Ovary (tissue), 9 donors: Measurements from ENCODE around the gene POR. TPM values are rescaled to one million over a fixed set of nuclear protein-coding genes. Genes with fewer than 3 reads are reported as not detected.

Experiments used
- DNase-seq, 5 donors: peaks; one replicate each; pipeline ENCODE4 v3.0.0-alpha.2; 2019 to 2020
- H3K27ac ChIP-seq, 2 donors: fragments of 200-600 bp; one replicate each; pipeline versions ENCODE4 v1.5.1 to v1.8.0; 2019 to 2022
- H3K27me3 ChIP-seq: fragments of 200-600 bp; one replicate; pipeline ENCODE4 v1.8.0; 2022
- H3K36me3 ChIP-seq: fragments of 200-600 bp; sonication (generic); one replicate; pipeline ENCODE4 v1.5.1; 2019
- H3K4me1 ChIP-seq: one replicate; pipeline ENCODE4 v1.8.1; 2013; ENCODE audit warnings: mild to moderate bottlenecking, moderate library complexity; ENCODE audit not compliant: insufficient read depth
- H3K4me3 ChIP-seq: fragments of 200-600 bp; sonication (generic); one replicate; pipeline ENCODE4 v1.5.1; 2017
- H3K9me3 ChIP-seq, 2 donors: fragments of 200-600 bp in 1 of 2; sonication (generic) in 1 of 2; one replicate each; pipeline versions ENCODE4 v1.5.1 to v1.8.1; 2013 to 2019; ENCODE audit warnings: mild to moderate bottlenecking in 1 of 2, moderate library complexity in 1 of 2
- CTCF ChIP-seq, 3 donors: fragments of 450-650 bp in 2 of 3; fragments of 200-600 bp in 1 of 3; IDR thresholded peaks; one replicate each; pipeline versions ENCODE4 v1.5.1 to v1.8.0; 2016 to 2022; ENCODE audit warnings: antibody characterized with exemption in 3 of 3, mild to moderate bottlenecking in 1 of 3
- EP300 ChIP-seq: sonication (generic); formaldehyde crosslinking; IDR thresholded peaks from one replicate; pipeline ENCODE4 v1.6.1; 2017; ENCODE audit warnings: antibody characterized with exemption
- POLR2A ChIP-seq: fragments of 450-650 bp; IDR thresholded peaks from one replicate; pipeline ENCODE4 v1.6.1; 2017; ENCODE audit warnings: antibody characterized with exemption, mild to moderate bottlenecking, moderate library complexity
- WGBS, 3 donors: extraction: QIAGEN DNeasy Blood & Tissue Kit in 1 of 3; methylation state at CpG; one replicate each; pipeline versions ENCODE4 v1.1.5 to v1.1.7; 2013 to 2017; 5-methylcytosine and 5-hydroxymethylcytosine counted together
- intact Hi-C, 4 donors: fragments of 100-400 bp; cut with DNase I; formaldehyde crosslinking; loops; one replicate each; pipeline versions ENCODE4 v1.11.0 to v1.15.1; 2022 to 2023
- polyA plus RNA-seq, 2 donors: library from polyadenylated mRNA; stranded (reverse); fragments of 200-250 nt in 1 of 2; fragments of 350-450 nt in 1 of 2; fragmentation: Illumina TruSeq in 1 of 2; extraction: RNeasy Lipid Tissue Mini Kit (QIAGEN cat#74804) in 1 of 2; gene quantifications; one replicate each; pipeline ENCODE4 v1.2.3, GENCODE V29; 2013 to 2014
- total RNA-seq, 7 donors: library from RNA; depleted of rRNA in 2 of 7; stranded (reverse); fragments of >200 nt in 2 of 7; fragmentation: NEBNext Ultra II Directional in 3 of 7; extraction: Animal tissue kit (Norgen Biotek cat#: 25700) in 3 of 7; gene quantifications; one replicate each; pipeline versions ENCODE4 v1.1.0 to v1.2.4, GENCODE V29; 2016 to 2023
- donor health status: DM: no; HTN: no; CAD: no; lungs with moderate emphysema.
- donor health status: DM: no; HTN: no; CAD: no.
- donor health status: Bipolar disorder and iron deficiency.
- donor health status: DM: yes; HTN: yes; CAD: no.
- donor health status: DM: no; HTN: no; CAD: no.
- donor health status: DM: yes; HTN: yes; CAD: no.

Gene POR
- total and polyA plus RNA-seq, 9 donors, result 71.8 to 191 (median 144) TPM

- Histone ChIP-seq H3K27ac (peak overlapping the region; percentile 66 to 79), H3K27me3 (no peaks in the 10 kb centered on the region), H3K9me3 (no peaks in the 10 kb centered on the region), H3K36me3 (no peaks in the 10 kb centered on the region), H3K4me1 (peaks cover 13% of the 10 kb centered on the region), H3K4me3 (peak overlapping the region; percentile 87)
- TF ChIP-seq CTCF (IDR thresholded peaks at IDR 0.05) (no peak), EP300 (no peak), POLR2A (no peak)
- WGBS, 3 donors, result 12 to 25% (median 17%) methylated on average over 18 of the region's 18 CpGs
- intact Hi-C loops, result loop anchor here in 1 of 4 donors (2.0 kb wide), 1 partner anchor 81 kb away; the partner anchor contains the start of gene TMEM120A
- peak in 2 of 5 donors; percentile 44 to 56 for DNase-seq
These were observed 743 bp upstream of the POR start for GRCh38 chr7:75914169-75914654.

- whole genome bisulfite sequencing, 3 donors, result 0 to 1% (median 0%) methylated on average over 21 to 32 of the region's 32 CpGs
- intact Hi-C loops, result loop anchor here in 1 of 4 donors (2.0 to 5.0 kb wide), 2 partner anchors 47 to 79 kb away; partner anchors contain the start of gene TMEM120A
- H3K27ac ChIP-seq, result peak overlapping the region; percentile 73 to 79
- no peaks in the 10 kb centered on the region for H3K27me3 ChIP-seq
- H3K4me3 ChIP-seq, result peak overlapping the region; percentile 87
- peak in 3 of 5 donors; percentile 27 to 53 (median 39) for DNase-seq
- H3K9me3 ChIP-seq, result no peaks in the 10 kb centered on the region
- H3K36me3 ChIP-seq, result no peaks in the 10 kb centered on the region
- TF ChIP-seq EP300 (no peak), POLR2A (no peak)
- H3K4me1 ChIP-seq, result peaks cover 15% of the 10 kb centered on the region
These were observed 631 bp downstream of the POR start for GRCh38 chr7:75915416-75916156.

GRCh38 chr7:75916259-75916658 lies 1.3 kb downstream of the POR start:
- peaks cover 19% of the 10 kb centered on the region for H3K4me1 ChIP-seq
- no peaks in the 10 kb centered on the region for H3K9me3 ChIP-seq
- H3K4me3 ChIP-seq, result peak overlapping the region; percentile 87
- no peaks in the 10 kb centered on the region for H3K36me3 ChIP-seq
- peak overlapping the region in 1 of 2 donors; percentile 16 for H3K27ac ChIP-seq
- DNase-seq, result no peak
- TF ChIP-seq POLR2A (no peak), EP300 (no peak), CTCF (IDR thresholded peaks at IDR 0.05) (no peak)
- intact Hi-C loops, result loop anchor here in 1 of 4 donors (5.0 kb wide), 1 partner anchor 46 kb away; no protein-coding TSS in a partner anchor
- no peaks in the 10 kb centered on the region for H3K27me3 ChIP-seq
- 21 to 36% (median 36%) methylated on average over 5 of the region's 5 CpGs for WGBS, 3 donors

- H3K4me1 ChIP-seq, result peaks cover 21% of the 10 kb centered on the region
These were observed 2.0 kb downstream of the POR start for GRCh38 chr7:75916685-75917634.

More at GRCh38 chr7:75916685-75917634, 2.0 kb downstream of the POR start:
- Histone ChIP-seq H3K36me3 (no peaks in the 10 kb centered on the region), H3K27ac (peak overlapping the region in 1 of 2 donors; percentile 16), H3K9me3 (no peaks in the 10 kb centered on the region), H3K4me3 (no peak overlapping the region), H3K27me3 (no peaks in the 10 kb centered on the region)
- no peak for DNase-seq
- WGBS, 3 donors, result 58 to 75% (median 71%) methylated on average over 11 of the region's 11 CpGs
- TF ChIP-seq POLR2A, result no peak
- TF ChIP-seq CTCF (IDR thresholded peaks at IDR 0.05), result no peak
- no peak for TF ChIP-seq EP300
- intact Hi-C loops, result loop anchor here in 1 of 4 donors (5.0 kb wide), 1 partner anchor 45 kb away; no protein-coding TSS in a partner anchor
